CD4-positive, alpha-beta T cell treated with Interleukin-2 at 100 ng/mL for 4 hours (primary cell): Measurements from ENCODE around the gene NRDE2.

ENCODE experiments used
- DNase-seq: peaks from one replicate; pipeline ENCODE4 v3.0.0-alpha.2; 2020; ENCODE audit warnings: low spot score

NRDE2 gene

DNA sequence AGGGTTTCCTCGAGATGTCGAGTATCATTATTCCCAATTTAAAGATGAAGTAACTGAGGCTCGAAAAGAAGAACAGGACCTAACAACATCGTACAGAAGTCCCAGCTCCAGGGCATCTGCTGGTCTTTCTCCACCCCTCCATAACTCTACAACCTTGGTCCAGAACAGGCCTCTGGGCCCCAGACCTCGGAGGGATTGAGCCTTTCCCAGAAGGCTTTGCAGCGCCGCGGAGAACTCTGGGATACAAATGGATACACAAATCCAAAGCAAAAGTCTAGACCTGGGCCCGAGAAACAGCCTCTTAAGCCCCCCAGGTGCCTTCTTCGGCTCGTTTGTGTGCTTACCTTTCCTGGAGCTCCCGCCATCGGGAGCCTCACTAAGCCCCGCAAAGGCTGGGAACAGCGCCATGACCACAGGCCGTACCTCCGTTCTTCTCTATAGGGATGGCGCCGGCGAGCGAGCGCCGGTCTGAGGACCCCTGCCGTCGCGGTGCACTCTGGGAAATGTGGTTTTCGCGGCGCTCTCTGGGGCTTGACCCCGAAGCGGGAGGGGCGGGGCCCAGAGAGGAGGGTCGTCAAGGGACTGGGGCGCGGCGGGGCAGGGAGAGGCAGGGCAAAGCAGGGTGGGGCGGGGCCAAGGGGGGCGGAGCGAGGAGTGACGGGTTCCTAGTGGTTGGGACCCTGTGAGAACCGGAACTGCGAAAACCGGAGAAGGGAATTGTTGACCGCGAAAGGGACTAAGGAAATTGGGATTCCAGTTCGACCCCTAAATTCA is at the start of gene NRDE2:
NRDE2 (minus strand) TSS at position 445 of the 774 bp plus-strand sequence; CDS start at position 408, 37 bp downstream.
- DNase-seq, result peak; percentile 96

- DNase-seq, result no peak
Measured at GRCh38 chr14:90381011-90381786, 49.5 kb upstream of the NRDE2 start.

GRCh38 chr14:90379106-90379505 is 47.4 kb upstream of the NRDE2 start:
- DNase-seq, result no peak

DNA sequence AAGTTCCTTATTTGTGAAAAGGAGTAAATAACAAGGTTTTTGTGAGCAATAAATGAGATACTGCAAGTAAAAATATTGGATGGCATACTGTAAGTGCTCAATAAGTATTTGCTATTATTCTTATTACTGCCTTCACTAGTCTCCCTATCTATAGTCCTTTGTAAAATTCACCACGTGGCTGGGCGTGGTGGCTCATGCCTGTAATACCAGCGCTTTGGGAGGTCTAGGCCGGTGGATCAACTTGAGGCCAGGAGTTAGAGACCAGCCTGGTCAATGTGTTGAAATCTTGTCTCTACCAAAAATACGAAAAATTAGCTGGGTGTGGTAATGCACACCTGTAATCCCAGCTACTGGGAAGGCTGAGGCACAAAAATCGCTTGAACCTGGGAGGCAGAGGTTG is 46.5 kb upstream of the NRDE2 start:
- DNase-seq, result no peak

- DNase-seq, result no peak
Measured at GRCh38 chr14:90375934-90376333, 44.2 kb upstream of the NRDE2 start.

DNA sequence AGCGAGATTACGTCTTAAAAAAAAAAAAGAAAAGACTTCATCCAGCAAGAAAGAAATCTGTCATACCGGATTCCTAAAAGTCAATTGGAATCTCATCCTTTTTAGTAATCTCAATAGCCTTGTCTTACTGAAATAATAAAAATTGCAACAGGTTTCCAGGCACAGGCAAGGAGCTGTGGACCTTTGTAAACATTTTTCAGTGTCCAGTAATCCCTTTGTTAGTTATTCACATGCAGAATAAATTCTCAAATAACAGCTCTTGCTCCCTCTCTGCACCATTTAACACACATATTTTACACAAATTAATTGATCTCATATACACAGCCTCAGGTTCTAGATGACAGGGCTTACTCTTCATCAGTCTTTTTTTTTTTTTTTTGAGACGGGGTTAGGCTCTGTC is 43.1 kb upstream of the NRDE2 start:
- no peak for DNase-seq

GRCh38 chr14:90373887-90374286 is 42.1 kb upstream of the NRDE2 start:
- DNase-seq, result no peak

- peak; percentile 57 for DNase-seq
Measured at GRCh38 chr14:90368946-90369721, 37.4 kb upstream of the NRDE2 start.

DNA sequence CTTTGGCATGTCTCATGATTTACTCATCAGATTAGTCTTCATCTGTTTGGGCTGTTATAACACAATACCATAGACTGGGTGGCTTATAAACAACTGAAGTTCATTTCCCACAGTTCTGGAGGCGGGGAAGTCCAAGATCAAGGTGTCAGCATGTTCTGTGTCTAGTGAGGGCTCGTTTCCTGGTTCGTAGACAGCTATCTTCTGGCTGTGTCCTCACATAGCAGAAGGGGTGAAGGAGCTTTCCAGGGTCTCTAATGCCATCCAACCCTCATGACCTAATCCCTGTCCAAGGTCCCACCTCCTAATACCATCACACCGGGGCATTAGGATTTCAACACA is 30.8 kb upstream of the NRDE2 start:
- no peak for DNase-seq

DNA sequence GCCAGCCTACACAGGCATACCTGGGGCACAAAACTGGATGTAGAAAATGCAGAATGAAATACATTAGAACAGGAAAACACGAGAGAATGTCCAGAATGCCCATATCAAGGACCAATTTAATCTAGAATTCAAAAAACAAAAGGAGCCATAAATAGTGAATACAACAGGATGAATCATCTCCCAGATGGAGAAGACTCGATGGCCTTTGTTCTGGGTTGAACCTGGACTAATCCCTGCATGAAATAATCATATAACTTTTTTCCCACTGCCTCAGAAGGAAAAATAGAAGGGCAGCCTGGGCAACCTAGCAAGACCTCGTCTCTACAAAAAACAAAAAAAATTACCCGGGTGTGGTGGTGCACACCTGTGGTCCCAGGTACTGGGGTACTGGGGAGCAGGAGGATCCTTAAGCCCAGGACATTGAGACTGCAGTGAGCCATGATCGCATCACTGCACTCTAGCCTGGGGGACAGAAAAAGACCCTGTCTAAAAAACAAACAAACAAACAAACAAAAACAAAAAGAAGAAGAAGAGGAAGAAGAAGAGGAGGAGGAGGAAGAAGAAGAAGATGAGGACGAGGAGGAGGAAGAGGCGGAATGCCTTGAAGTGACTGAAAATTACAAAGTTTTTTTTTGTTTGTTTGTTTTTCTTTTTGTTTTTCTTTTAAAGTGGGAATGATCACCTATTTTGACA is 30.3 kb upstream of the NRDE2 start:
- no peak for DNase-seq

DNA sequence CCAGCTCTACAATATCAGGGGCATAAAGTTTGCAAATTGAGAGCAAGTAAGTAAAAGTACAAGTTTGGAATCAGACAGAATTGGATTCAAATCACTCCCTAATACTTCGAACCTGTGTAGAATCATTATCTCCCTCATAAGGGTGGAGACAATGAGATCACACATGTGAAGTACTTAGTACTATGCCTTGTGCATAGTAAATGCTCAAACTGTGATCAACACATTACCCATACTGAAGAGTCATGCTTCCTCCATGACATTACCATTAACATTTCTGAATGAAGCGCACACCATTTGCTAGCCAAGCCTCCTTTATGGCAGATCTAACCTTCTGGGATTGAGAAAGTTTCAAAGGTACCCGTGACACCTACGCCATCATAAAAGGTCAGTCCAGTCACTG is 26.6 kb upstream of the NRDE2 start:
- DNase-seq, result no peak

GRCh38 chr14:90356925-90357324 is 25.2 kb upstream of the NRDE2 start:
- no peak for DNase-seq

GRCh38 chr14:90355540-90356518 is 24.1 kb upstream of the NRDE2 start:
- no peak for DNase-seq

GRCh38 chr14:90354551-90355298 is 23.0 kb upstream of the NRDE2 start:
- DNase-seq, result no peak

GRCh38 chr14:90349739-90350138 is 18.0 kb upstream of the NRDE2 start:
- no peak for DNase-seq

DNA sequence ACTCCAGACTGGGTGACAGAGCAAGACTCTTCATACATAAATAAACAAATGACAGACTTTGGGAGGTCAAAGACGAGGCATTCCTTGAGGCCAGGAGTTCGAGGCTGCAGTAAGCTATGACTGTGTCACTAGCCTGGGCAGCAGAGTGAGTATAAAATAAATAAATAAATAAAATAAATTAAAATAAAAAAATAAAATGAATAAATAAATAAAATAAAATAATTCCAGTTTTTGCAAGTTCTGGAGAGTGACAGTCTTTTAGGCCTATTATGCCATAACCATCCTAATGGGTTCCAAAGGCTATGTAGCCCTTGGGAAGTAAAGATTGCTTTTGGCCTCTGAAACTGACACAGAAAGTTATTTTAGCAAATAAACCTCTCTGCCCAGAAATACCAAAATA is 16.5 kb upstream of the NRDE2 start:
- DNase-seq, result no peak

DNA sequence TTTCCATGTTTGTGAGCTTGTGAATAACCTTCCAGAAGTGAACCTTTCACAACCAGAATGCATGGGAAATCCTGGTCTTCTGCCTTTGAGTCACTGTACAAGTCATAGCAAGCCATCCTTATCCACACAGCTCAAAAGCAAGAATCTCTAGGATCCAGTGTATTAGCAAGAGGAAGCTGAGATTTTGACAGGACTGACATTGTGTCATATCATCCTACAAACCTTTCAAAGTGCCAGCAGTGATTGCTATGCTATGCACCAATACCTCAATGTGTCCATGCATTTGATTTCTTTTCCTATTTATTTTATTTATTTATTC is 13.5 kb upstream of the NRDE2 start:
- no peak for DNase-seq

GRCh38 chr14:90344331-90345238 is 12.8 kb upstream of the NRDE2 start:
- DNase-seq, result no peak

- DNase-seq, result no peak
Measured at GRCh38 chr14:90342327-90342726, 10.6 kb upstream of the NRDE2 start.
